Endothelial cell of coronary artery (primary cell): ENCODE results near the gene SLC22A25. TPM values are rescaled to one million over a fixed set of nuclear protein-coding genes. Genes with fewer than 3 reads are reported as not detected.

ENCODE experiments used
- total RNA-seq: library from RNA; depleted of rRNA; stranded (reverse); fragments of >200 nt; gene quantifications from 2 replicates; pipeline ENCODE4 v1.2.3, GENCODE V29; 2014

Gene SLC22A25
- not detected in 2 replicates for total RNA-seq

DNA sequence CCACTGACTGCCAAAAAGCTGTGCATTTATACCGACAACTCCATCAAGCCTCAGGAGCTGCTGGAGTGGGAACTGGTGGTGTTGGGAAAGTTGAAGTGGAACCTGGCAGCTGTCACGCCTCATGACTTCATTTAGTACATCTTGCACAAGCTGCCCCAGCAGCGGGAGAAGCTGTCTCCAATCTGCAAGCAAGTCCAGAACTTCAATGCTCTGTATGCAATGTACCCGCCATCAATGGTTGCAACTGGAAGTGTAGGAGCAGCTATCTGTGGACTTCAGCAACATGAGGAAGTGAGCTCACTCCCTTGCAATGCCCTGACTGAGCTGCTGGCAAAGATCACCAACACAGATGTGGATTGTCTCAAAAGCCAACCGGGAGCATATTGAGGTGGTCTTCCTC is at the start of gene SLC22A25:
Gene SLC22A25 (minus strand): TSS at position 67 of the 400 bp plus-strand sequence. CDS start 13,947 bp downstream, outside the sequence.

Other genes starting within 250 kb of the SLC22A25 start
- gene SLC22A8, start 227.8 kb downstream of the SLC22A25 start, total RNA-seq, result not detected in 2 replicates
- gene SLC22A24, start 99.4 kb downstream of the SLC22A25 start, total RNA-seq, result not detected in 2 replicates
- gene SLC22A9, start 126.2 kb upstream of the SLC22A25 start, total RNA-seq, result not detected in 2 replicates
- gene PLAAT5, start 247.6 kb upstream of the SLC22A25 start, total RNA-seq, result not detected in 2 replicates